ENCODE data around the gene UBAC2. TPM values are rescaled to one million over a fixed set of nuclear protein-coding genes. Genes with fewer than 3 reads are reported as not detected.

Gene UBAC2
- total RNA-seq, 1 donor from 2014 or later: 87.7 TPM

DNA sequence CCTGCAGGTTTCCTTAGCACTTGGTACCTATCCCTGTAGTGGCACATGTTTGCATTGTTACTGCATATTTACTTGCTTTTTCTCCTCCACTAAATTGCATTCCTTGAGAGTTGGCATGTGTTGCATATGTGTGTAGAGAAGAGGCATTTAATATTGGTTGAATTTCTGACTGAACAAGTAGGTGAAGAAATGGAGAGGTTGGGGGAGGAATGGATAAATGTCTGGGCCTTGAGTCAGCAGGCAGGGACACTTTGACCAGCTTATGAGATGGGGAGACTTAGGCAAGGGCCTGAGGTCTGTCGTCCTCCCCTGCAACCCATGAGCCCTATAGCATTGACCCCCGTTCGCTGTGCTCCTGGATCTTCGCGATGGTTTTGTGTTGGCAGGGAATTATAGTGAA is 59.6 kb downstream of the UBAC2 start:
- Histone ChIP-seq H4K20me1 (ENCODE audit: low read depth) (peaks cover 12% of the 10 kb centered on the region), H3K4me1 (no peaks in the 10 kb centered on the region), H3K27me3 (no peaks in the 10 kb centered on the region), H3K9me3 (ENCODE audit: low read depth) (no peaks in the 10 kb centered on the region), H3K4me3 (no peak overlapping the region), H3K9ac (no peak overlapping the region), H3K79me2 (ENCODE audit: low read depth) (no peaks in the 10 kb centered on the region), H3K36me3 (no peaks in the 10 kb centered on the region), H3K27ac (no peak overlapping the region), H2AFZ (replicated peaks) (no peak overlapping the region), H3K4me2 (no peak overlapping the region), H3F3A (ENCODE audit: low read depth) (peaks cover 14% of the 10 kb centered on the region)
- no peak for DNase-seq (ENCODE audit: low spot score)
- TF ChIP-seq EZH2 (IDR thresholded peaks at IDR 0.05) (no peak), EZH2phosphoT487 (IDR thresholded peaks at IDR 0.05) (no peak)
- TF ChIP-seq, protein P1, sequence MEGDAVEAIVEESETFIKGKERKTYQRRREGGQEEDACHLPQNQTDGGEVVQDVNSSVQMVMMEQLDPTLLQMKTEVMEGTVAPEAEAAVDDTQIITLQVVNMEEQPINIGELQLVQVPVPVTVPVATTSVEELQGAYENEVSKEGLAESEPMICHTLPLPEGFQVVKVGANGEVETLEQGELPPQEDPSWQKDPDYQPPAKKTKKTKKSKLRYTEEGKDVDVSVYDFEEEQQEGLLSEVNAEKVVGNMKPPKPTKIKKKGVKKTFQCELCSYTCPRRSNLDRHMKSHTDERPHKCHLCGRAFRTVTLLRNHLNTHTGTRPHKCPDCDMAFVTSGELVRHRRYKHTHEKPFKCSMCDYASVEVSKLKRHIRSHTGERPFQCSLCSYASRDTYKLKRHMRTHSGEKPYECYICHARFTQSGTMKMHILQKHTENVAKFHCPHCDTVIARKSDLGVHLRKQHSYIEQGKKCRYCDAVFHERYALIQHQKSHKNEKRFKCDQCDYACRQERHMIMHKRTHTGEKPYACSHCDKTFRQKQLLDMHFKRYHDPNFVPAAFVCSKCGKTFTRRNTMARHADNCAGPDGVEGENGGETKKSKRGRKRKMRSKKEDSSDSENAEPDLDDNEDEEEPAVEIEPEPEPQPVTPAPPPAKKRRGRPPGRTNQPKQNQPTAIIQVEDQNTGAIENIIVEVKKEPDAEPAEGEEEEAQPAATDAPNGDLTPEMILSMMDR (IDR thresholded peaks at IDR 0.05): no peak
- H3K27ac Mint-ChIP-seq: no peak overlapping the region
- H3K4me1 Mint-ChIP-seq: no peaks in the 10 kb centered on the region
- peaks cover 5% of the 10 kb centered on the region for H3K27me3 Mint-ChIP-seq (ENCODE audit: insufficient read depth, low read depth)
- no peak overlapping the region for H3K4me3 Mint-ChIP-seq
- H3K9me3 Mint-ChIP-seq: no peaks in the 10 kb centered on the region
- H3K36me3 Mint-ChIP-seq: peaks cover 6% of the 10 kb centered on the region

- Histone ChIP-seq H3K9me3 (ENCODE audit: low read depth) (no peaks in the 10 kb centered on the region), H3K27me3 (no peaks in the 10 kb centered on the region), H3K4me2 (no peak overlapping the region), H3K4me3 (no peak overlapping the region), H3K36me3 (no peaks in the 10 kb centered on the region), H3K79me2 (ENCODE audit: low read depth) (no peaks in the 10 kb centered on the region), H3K4me1 (no peaks in the 10 kb centered on the region), H3K9ac (no peak overlapping the region), H3K27ac (no peak overlapping the region), H3F3A (ENCODE audit: low read depth) (peaks cover 18% of the 10 kb centered on the region), H2AFZ (replicated peaks) (no peak overlapping the region), H4K20me1 (ENCODE audit: low read depth) (peaks cover 17% of the 10 kb centered on the region)
- H3K27ac Mint-ChIP-seq: peak overlapping the region; percentile 34
- no peak for DNase-seq (ENCODE audit: low spot score)
- peaks cover 1% of the 10 kb centered on the region for H3K36me3 Mint-ChIP-seq
- TF ChIP-seq EZH2 (IDR thresholded peaks at IDR 0.05) (no peak), EZH2phosphoT487 (IDR thresholded peaks at IDR 0.05) (no peak)
- TF ChIP-seq, protein P1 (IDR thresholded peaks at IDR 0.05): no peak
- H3K27me3 Mint-ChIP-seq (ENCODE audit: insufficient read depth, low read depth): peaks cover 3% of the 10 kb centered on the region
- no peak overlapping the region for H3K4me3 Mint-ChIP-seq
- H3K4me1 Mint-ChIP-seq: no peaks in the 10 kb centered on the region
- H3K9me3 Mint-ChIP-seq: no peaks in the 10 kb centered on the region
These were observed 60.4 kb downstream of the UBAC2 start for GRCh38 chr13:99261059-99261458.

GRCh38 chr13:99263126-99263785 is 62.6 kb downstream of the UBAC2 start:
- TF ChIP-seq EZH2phosphoT487 (IDR thresholded peaks at IDR 0.05) (no peak), EZH2 (IDR thresholded peaks at IDR 0.05) (no peak)
- TF ChIP-seq, protein P1 (IDR thresholded peaks at IDR 0.05): no peak
- Histone ChIP-seq H3K4me3 (no peak overlapping the region), H3F3A (ENCODE audit: low read depth) (peaks cover 18% of the 10 kb centered on the region), H3K9me3 (ENCODE audit: low read depth) (no peaks in the 10 kb centered on the region), H3K79me2 (ENCODE audit: low read depth) (no peaks in the 10 kb centered on the region), H2AFZ (replicated peaks) (no peak overlapping the region), H3K4me2 (no peak overlapping the region), H3K27ac (no peak overlapping the region), H3K9ac (no peak overlapping the region), H3K36me3 (no peaks in the 10 kb centered on the region), H3K27me3 (no peaks in the 10 kb centered on the region), H4K20me1 (ENCODE audit: low read depth) (peaks cover 23% of the 10 kb centered on the region), H3K4me1 (no peaks in the 10 kb centered on the region)
- no peak overlapping the region for H3K27ac Mint-ChIP-seq
- no peak overlapping the region for H3K4me3 Mint-ChIP-seq
- DNase-seq (ENCODE audit: low spot score): no peak
- H3K27me3 Mint-ChIP-seq (ENCODE audit: insufficient read depth, low read depth): peaks cover 3% of the 10 kb centered on the region
- no peaks in the 10 kb centered on the region for H3K4me1 Mint-ChIP-seq
- H3K9me3 Mint-ChIP-seq: no peaks in the 10 kb centered on the region
- peaks cover 1% of the 10 kb centered on the region for H3K36me3 Mint-ChIP-seq

All from neural progenitor cell (in vitro differentiated cells).